Right lobe of liver (tissue), 6 donors: ENCODE data around the gene ABCF2. TPM values are rescaled to one million over a fixed set of nuclear protein-coding genes. Genes with fewer than 3 reads are reported as not detected.

Experiments
- ATAC-seq, 4 donors: fragments of 200-7000 bp; cut with Tn5 transposase; one replicate each; pipeline ENCODE4 v1.9.1; 2020; ENCODE audit warnings: mild to moderate bottlenecking in 4 of 4, moderate library complexity in 4 of 4
- DNase-seq, 3 donors: peaks; one replicate each; pipeline ENCODE4 v3.0.0-alpha.2; 2020
- H3K27ac ChIP-seq, 3 donors: fragments of 200-600 bp; one replicate each; pipeline ENCODE4 v1.8.0; 2022
- H3K27me3 ChIP-seq, 2 donors: fragments of 200-600 bp; one replicate each; pipeline ENCODE4 v1.8.0; 2022
- H3K36me3 ChIP-seq, 4 donors: fragments of 200-600 bp; sonication (generic) in 1 of 4; one replicate each; pipeline versions ENCODE4 v1.5.1 to v1.8.0; 2017 to 2022; ENCODE audit warnings: control low read depth in 1 of 4
- H3K4me1 ChIP-seq, 4 donors: fragments of 200-600 bp; sonication (generic) in 1 of 4; one replicate each; pipeline versions ENCODE4 v1.5.1 to v1.8.0; 2017 to 2022; ENCODE audit warnings: control low read depth in 1 of 4
- H3K4me3 ChIP-seq, 3 donors: fragments of 200-600 bp; one replicate each; pipeline ENCODE4 v1.8.0; 2022
- H3K9me3 ChIP-seq, 4 donors: fragments of 200-600 bp; sonication (generic) in 1 of 4; one replicate each; pipeline versions ENCODE4 v1.5.1 to v1.8.0; 2017 to 2022; ENCODE audit warnings: control low read depth in 1 of 4
- POLR2A ChIP-seq: fragments of 450-650 bp; IDR thresholded peaks from one replicate; pipeline ENCODE4 v1.6.1; 2017; ENCODE audit warnings: antibody characterized with exemption, mild to moderate bottlenecking
- WGBS: methylation state at CpG from one replicate; pipeline ENCODE4 v1.1.6; 2018; ENCODE audit warnings: low coverage, low lambda C conversion rate; ENCODE audit not compliant: insufficient coverage; ENCODE audit errors: missing lambda C conversion rate; 5-methylcytosine and 5-hydroxymethylcytosine counted together
- intact Hi-C, 2 donors: fragments of 100-400 bp; cut with DNase I; formaldehyde crosslinking; loops; one replicate each; pipeline versions ENCODE4 v1.11.2 to v1.14.1; 2022
- total RNA-seq, 6 experiments: library from RNA; depleted of rRNA in 2 of 6; stranded (reverse); fragments of >200 nt in 2 of 6; fragmentation: NEBNext Ultra II Directional in 3 of 6; extraction: Animal tissue kit (Norgen Biotek cat#: 25700) in 3 of 6; gene quantifications; one replicate each; pipeline versions ENCODE4 v1.1.0 to v1.2.4, GENCODE V29; 2016 to 2023
- TF ChIP-seq, protein P1 (sequence below), 4 donors: fragments of 200-600 bp in 3 of 4; fragments of 450-650 bp in 1 of 4; IDR thresholded peaks; one replicate each; pipeline versions ENCODE4 v1.5.1 to v1.8.0; 2016 to 2022; ENCODE audit warnings: antibody characterized with exemption in 4 of 4, mild to moderate bottlenecking in 2 of 4
- donor health status: DM: no; HTN: yes; CAD: no.
- donor health status: DM: no; HTN: no; CAD: no.
- donor health status: DM: no; HTN: no; CAD: no.
- donor health status: DM: no; HTN: yes; CAD: no.
- donor health status: DM: no; HTN: yes; CAD: no.

The ABCF2 gene
- total RNA-seq, 6 experiments from 2014 or later = 7.3 to 22.3 (median 11.4) TPM

DNA sequence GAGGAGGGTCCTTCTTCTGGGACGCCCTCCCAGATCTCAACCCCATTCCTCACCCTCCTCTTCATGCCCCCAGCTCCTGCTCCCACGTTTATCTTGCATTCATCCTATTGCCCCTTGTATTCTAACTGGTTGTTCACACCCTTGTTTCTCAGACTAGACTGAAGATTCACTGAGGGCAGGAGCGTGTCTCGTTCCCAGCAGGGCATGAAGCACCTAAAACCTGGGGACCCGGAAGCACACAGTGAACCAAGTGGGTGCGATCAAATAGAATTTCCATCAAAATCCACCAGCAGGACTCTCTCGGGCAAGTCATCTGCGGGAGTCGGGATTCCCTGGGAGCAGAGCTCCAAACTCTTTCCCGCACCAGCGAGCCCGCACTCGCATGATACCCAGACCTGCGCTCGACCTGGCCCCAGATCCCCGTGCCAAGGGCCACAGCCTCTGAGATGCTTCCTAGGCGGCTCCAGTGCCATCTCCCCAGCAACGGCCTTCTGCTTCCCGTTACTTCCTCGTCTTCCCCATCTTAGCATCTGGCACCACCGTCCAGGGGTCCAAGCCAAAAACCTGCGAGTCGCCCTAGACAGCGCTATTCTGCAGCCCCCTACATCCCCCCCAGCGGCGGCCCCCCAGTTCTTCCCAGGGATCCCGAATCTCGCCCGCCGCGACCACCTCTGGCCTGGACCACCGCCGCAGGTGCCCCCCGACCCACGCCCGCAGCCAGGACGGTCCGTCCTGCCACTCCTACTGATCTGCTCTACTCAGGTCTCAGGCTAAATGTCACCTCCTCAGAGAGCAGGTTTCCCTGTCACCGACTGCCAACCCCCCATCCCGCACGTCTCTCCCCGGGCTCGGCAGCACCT is 53.4 kb downstream of the ABCF2 start:
- ATAC-seq (no peak), DNase-seq (peak in 1 of 3 donors; percentile 42)
- intact Hi-C loops = loop anchor here in 1 of 2 donors (10.0 kb wide), 1 partner anchor 49 kb away; no protein-coding TSS in a partner anchor
- Histone ChIP-seq H3K27me3 (peaks cover 2 to 4% of the 10 kb centered on the region in 2 donors), H3K36me3 (no peaks in the 10 kb centered on the region), H3K9me3 (no peaks in the 10 kb centered on the region), H3K4me3 (no peak overlapping the region), H3K27ac (no peak overlapping the region), H3K4me1 (no peaks in the 10 kb centered on the region)
- 78% methylated on average over 20 of the region's 43 CpGs for WGBS
- no peak for TF ChIP-seq POLR2A
- TF ChIP-seq, protein P1, sequence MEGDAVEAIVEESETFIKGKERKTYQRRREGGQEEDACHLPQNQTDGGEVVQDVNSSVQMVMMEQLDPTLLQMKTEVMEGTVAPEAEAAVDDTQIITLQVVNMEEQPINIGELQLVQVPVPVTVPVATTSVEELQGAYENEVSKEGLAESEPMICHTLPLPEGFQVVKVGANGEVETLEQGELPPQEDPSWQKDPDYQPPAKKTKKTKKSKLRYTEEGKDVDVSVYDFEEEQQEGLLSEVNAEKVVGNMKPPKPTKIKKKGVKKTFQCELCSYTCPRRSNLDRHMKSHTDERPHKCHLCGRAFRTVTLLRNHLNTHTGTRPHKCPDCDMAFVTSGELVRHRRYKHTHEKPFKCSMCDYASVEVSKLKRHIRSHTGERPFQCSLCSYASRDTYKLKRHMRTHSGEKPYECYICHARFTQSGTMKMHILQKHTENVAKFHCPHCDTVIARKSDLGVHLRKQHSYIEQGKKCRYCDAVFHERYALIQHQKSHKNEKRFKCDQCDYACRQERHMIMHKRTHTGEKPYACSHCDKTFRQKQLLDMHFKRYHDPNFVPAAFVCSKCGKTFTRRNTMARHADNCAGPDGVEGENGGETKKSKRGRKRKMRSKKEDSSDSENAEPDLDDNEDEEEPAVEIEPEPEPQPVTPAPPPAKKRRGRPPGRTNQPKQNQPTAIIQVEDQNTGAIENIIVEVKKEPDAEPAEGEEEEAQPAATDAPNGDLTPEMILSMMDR (IDR thresholded peaks at IDR 0.05) = no peak

DNA sequence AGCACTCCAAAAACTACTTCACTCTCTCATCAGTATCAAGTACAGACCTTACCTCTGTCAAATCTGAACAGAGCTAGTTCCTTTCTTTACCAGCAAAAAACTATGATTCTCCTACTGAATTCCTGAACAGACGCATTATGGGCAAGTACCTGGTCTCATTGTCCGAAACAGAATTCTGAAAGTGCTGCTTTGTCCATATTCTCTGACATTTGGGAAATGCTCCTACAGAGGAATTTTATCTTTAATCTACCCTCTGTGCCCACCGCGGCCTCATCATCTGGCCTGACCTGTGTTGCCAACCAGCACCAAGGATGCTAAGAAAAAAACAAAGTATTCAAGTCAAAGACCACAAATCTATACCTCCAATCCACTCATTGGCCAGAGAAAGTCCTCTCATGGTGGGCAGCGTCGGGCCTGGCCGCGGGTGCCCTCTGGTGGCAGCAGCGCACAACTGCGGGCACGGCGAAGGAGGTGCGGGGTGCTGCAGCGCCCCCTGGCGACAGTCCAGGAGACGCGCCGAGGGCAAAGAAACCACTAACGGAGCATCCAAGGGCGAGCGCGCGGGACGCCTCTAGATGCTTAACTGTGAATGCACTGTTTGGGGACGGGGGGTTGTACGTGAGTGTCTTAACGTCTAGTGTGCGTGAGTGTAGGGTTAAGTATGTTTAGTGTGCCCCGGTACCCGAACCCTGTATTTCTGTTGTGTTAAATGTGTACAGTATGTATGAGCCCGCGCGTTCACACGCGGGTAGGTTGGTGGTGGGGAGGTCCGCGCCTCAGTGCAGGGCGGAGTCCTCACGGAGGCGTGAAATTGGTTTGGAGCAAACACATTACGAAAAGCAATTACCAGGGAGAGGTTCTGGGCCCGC is 54.5 kb downstream of the ABCF2 start:
- TF ChIP-seq, protein P1 (IDR thresholded peaks at IDR 0.05) = peak in 3 of 4 donors; percentile 100
- TF ChIP-seq POLR2A = no peak
- Histone ChIP-seq H3K27ac (no peak overlapping the region), H3K27me3 (peaks cover 4 to 10% of the 10 kb centered on the region in 2 donors), H3K4me3 (no peak overlapping the region), H3K9me3 (no peaks in the 10 kb centered on the region), H3K36me3 (no peaks in the 10 kb centered on the region), H3K4me1 (peaks cover 0 to 8% (median 2%) of the 10 kb centered on the region in 4 donors)
- intact Hi-C loops = loop anchor here in 1 of 2 donors (10.0 kb wide), 1 partner anchor 48 kb away; no protein-coding TSS in a partner anchor
- WGBS = 24% methylated on average over 35 of the region's 42 CpGs
- peak; percentile 92 to 99 (median 97) for ATAC-seq
- peak; percentile 82 to 86 (median 83) for DNase-seq

DNA sequence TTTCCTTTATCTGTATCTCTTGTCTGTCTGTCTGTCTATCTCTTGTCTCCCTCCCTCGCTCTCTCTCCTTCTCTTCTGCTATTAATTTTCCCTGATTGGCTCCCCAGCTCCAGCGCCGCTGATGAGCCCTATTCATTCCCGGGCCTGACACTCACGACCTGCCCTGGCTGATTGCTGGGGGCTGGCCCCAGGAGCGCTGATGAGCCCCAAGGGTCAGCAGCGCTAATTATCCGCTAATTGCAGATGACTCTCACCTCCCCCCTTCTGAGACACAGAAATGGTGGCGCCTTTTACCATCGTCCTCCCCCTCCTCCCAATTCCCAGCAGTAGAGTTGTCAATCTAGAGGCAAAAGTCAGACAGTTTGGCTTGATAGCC is 58.2 kb downstream of the ABCF2 start:
- intact Hi-C loops = no loop called here
- H3K27ac ChIP-seq = no peak overlapping the region
- no peak for TF ChIP-seq POLR2A
- TF ChIP-seq, protein P1 (IDR thresholded peaks at IDR 0.05) = no peak
- ATAC-seq (no peak), DNase-seq (peak in 1 of 3 donors; percentile 18)
- H3K9me3 ChIP-seq = no peaks in the 10 kb centered on the region
- no peak overlapping the region for H3K4me3 ChIP-seq
- peaks cover 4 to 18% of the 10 kb centered on the region in 2 donors for H3K27me3 ChIP-seq
- peaks cover 0 to 16% (median 4%) of the 10 kb centered on the region in 4 donors for H3K4me1 ChIP-seq
- 15% methylated on average over 10 of the region's 10 CpGs for WGBS
- no peaks in the 10 kb centered on the region for H3K36me3 ChIP-seq

DNA sequence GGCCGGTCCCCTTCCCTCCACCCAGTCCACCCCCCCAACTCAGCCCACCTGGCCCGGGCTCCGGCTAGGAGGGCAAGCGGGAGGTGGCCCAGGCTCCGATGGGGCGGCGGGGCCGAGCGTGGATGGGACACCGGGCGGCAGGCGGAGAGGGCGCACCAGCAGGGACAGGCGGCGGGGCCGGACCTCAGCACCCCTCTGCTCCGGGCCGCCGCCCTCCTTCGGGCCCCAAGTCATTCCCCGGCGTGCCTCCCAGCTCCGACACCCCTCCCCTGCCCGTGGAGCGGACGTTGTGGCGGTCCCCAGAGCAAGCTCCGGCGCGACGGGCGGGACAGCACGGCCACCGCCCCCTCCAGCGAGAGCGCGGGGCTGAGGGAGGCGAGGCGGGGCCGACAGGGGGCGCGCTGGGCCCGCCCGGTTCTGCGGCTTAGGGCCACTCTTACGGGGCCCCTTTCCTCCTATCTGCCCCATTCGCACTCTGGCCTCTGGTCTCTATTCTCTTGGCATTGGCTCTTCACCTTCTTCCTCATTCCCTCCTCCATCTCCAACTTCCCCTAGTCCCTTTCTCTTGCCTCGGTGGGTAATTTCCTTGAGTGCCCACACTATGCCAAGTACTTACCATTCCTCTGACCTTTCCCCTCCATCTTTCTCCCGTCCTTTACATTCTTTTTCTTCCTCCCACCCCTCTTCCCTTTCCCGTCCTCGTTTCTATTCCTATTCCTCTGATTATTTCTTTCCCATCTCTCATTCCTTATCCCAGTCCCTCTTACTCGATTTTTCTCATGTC is 58.8 kb downstream of the ABCF2 start:
- no peak for TF ChIP-seq POLR2A
- TF ChIP-seq, protein P1 (IDR thresholded peaks at IDR 0.05) = peak; percentile 32 to 69 (median 58)
- Histone ChIP-seq H3K36me3 (no peaks in the 10 kb centered on the region), H3K4me3 (peak overlapping the region; percentile 26 to 42 (median 29)), H3K27ac (no peak overlapping the region), H3K27me3 (peaks cover 4 to 18% of the 10 kb centered on the region in 2 donors), H3K4me1 (peaks cover 0 to 16% (median 4%) of the 10 kb centered on the region in 4 donors), H3K9me3 (no peaks in the 10 kb centered on the region)
- DNase-seq = peak in 1 of 3 donors; percentile 43
- intact Hi-C loops = no loop called here
- peak; percentile 60 to 69 (median 64) for ATAC-seq
- 4% methylated on average over 10 of the region's 52 CpGs for WGBS
